Cardiac muscle cell (in vitro differentiated cells and primary cell): ENCODE data around the gene NSG2. TPM values are rescaled to one million over a fixed set of nuclear protein-coding genes. Genes with fewer than 3 reads are reported as not detected.

Experiments
- DNase-seq, 2 donors: peaks; one replicate each; pipeline versions ENCODE4 v3.0.0 to v3.0.0-alpha.2; 2010 to 2017; ENCODE audit warnings: low read depth in 1 of 2, low spot score in 1 of 2
- H3K27ac ChIP-seq: fragments of 200-600 bp; sonication (generic); 2 replicates; pipeline ENCODE4 v1.5.1; 2016
- H3K27me3 ChIP-seq: fragments of 200-600 bp; sonication (generic); 2 replicates; pipeline ENCODE4 v1.6.0; 2016; ENCODE audit warnings: control low read depth
- H3K36me3 ChIP-seq: fragments of 200-600 bp; sonication (generic); 2 replicates; pipeline ENCODE4 v1.5.1; 2016; ENCODE audit warnings: control low read depth
- H3K4me1 ChIP-seq: fragments of 200-600 bp; sonication (generic); 2 replicates; pipeline ENCODE4 v1.8.1; 2017; ENCODE audit warnings: low read depth, mild to moderate bottlenecking, mixed run types
- H3K4me3 ChIP-seq: fragments of 200-600 bp; sonication (generic); 2 replicates; pipeline ENCODE4 v1.5.1; 2016; ENCODE audit warnings: mild to moderate bottlenecking
- H3K9me3 ChIP-seq: fragments of 200-600 bp; sonication (generic); 2 replicates; pipeline ENCODE4 v1.5.1; 2017; ENCODE audit warnings: low read depth, mild to moderate bottlenecking, control low read depth
- polyA plus RNA-seq: library from polyadenylated mRNA; unstranded; fragments of >200 nt; fragmentation: Nextera tagmentation; extraction: Ambion mirVana; gene quantifications from 2 replicates; pipeline ENCODE4 v1.2.1, GENCODE V29; 2016
- total RNA-seq: library from RNA; depleted of rRNA; stranded (reverse); fragments of >200 nt; gene quantifications from 2 replicates; pipeline ENCODE4 v1.2.3, GENCODE V29; 2016
- TF ChIP-seq, protein P1 (sequence below): IDR thresholded peaks from 2 replicates; pipeline ENCODE4 v1.5.1; 2012; ENCODE audit warnings: low read depth, mild to moderate bottlenecking, low read length

NSG2 gene
- total and polyA plus RNA-seq, 2 experiments from 2014 or later = 0.24 to 0.57 TPM

DNA sequence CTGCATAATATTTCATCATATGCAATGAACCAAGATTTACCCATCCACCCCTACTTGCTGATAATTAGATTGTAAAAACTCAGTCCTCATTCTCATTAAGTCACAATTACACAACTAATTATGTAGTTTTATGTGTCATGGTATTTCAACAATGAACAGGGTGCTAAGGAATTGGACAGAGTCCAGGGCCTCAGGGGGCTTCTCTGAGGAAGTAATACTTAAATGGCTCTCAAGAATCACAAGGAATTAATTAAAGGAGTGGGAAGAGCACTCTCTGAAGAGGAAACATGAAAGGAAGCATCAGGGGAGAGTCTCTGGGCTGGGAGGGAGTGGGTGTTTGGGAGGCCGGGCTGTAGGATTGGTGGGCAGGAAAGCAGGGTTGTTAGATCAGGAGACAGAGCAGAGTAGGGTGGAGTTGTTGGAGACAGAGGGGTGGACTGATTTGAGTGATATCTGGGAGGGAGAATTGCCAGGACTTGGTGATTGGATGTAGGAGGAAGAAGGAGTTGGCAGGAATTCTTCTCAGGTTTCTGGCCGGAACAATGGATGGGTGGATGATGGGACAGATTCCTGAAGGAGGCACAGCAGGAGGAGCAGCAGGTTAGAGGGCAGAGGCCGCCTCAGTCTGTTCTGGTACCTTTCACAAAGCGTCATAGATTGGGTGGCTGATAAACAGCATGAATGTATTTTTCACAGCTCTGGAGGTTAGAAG, 23.0 kb upstream of the NSG2 start:
- DNase-seq = no peak
- no peaks in the 10 kb centered on the region for H3K9me3 ChIP-seq
- H3K4me3 ChIP-seq = no peak overlapping the region
- no peaks in the 10 kb centered on the region for H3K4me1 ChIP-seq
- H3K27ac ChIP-seq = no peak overlapping the region
- H3K36me3 ChIP-seq = no peaks in the 10 kb centered on the region
- TF ChIP-seq, protein P1, sequence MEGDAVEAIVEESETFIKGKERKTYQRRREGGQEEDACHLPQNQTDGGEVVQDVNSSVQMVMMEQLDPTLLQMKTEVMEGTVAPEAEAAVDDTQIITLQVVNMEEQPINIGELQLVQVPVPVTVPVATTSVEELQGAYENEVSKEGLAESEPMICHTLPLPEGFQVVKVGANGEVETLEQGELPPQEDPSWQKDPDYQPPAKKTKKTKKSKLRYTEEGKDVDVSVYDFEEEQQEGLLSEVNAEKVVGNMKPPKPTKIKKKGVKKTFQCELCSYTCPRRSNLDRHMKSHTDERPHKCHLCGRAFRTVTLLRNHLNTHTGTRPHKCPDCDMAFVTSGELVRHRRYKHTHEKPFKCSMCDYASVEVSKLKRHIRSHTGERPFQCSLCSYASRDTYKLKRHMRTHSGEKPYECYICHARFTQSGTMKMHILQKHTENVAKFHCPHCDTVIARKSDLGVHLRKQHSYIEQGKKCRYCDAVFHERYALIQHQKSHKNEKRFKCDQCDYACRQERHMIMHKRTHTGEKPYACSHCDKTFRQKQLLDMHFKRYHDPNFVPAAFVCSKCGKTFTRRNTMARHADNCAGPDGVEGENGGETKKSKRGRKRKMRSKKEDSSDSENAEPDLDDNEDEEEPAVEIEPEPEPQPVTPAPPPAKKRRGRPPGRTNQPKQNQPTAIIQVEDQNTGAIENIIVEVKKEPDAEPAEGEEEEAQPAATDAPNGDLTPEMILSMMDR = no peak
- no peaks in the 10 kb centered on the region for H3K27me3 ChIP-seq

DNA sequence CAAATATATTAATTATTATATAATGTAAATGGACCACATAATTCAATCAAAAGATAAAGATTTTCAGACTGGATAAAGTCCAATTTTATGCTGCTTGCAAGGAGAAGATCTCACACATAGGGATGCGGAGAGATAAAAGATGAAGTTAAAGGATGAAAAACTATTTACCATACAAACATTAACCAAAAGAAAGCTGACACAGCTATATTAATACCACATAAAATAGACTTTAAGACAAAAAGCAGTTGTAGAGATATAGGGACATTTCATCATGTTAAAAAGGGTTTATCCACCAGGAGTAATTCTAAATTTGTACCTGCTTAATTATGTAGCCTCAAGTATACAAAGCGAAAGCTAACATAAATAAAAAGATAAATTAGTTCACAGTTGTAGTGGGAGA, 15.2 kb upstream of the NSG2 start:
- no peak for DNase-seq
- Histone ChIP-seq H3K36me3 (no peaks in the 10 kb centered on the region), H3K27me3 (no peaks in the 10 kb centered on the region), H3K27ac (no peak overlapping the region), H3K4me1 (no peaks in the 10 kb centered on the region), H3K9me3 (no peaks in the 10 kb centered on the region), H3K4me3 (no peak overlapping the region)
- TF ChIP-seq, protein P1 = no peak

DNA sequence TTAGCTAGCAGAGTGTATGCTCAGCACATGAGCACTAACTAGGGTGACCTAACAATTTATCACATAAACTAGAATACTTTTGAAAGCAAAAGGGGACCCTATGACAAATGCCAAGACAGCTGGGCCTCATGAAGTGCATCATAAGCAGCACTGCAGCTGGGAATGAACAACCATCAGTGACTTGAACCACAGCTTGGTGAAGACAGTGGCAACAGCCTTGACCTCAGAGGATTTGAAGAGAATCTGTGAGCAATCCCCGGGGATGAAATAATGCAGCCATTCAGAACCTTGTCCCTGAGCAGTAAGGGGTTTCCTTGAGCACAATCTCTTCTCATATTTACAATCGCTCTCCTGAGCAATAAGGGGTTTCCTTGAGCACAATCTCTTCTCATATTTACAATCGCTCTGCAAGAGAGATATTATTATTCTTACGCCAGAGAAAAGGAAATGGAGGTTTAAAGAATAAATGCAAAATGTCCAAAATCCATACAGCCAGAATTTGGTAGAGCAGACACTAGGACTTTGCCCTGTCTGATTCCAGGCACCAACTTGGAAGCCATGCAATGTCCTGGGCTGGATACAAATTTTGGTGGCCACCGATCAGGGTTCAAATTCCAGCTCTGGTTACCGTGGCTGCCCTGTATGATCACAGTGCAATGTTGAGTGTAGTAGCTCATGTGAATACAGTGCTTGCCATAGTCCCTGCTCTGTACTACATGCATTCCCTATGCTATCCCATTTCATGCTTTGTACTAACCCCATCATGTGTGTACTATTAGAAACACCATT, 846 bp upstream of the NSG2 start:
- Histone ChIP-seq H3K27ac (no peak overlapping the region), H3K27me3 (no peaks in the 10 kb centered on the region), H3K36me3 (no peaks in the 10 kb centered on the region), H3K9me3 (no peaks in the 10 kb centered on the region), H3K4me3 (no peak overlapping the region), H3K4me1 (no peaks in the 10 kb centered on the region)
- TF ChIP-seq, protein P1 = no peak
- DNase-seq = no peak

DNA sequence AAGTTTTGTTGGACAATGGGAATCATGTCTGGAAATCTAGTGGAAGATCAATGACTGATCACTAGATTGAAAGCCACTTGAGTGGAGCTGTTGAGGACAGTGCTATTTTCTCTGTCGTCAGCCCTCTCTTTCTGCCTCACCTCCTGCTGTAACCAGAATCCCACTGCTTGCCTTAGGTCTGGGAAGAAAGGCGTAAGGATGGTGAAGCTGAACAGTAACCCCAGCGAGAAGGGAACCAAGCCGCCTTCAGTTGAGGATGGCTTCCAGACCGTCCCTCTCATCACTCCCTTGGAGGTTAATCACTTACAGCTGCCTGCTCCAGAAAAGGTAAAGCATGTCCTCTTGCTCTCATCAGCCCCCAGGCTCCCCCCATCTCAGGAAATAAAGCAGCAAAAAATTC, 1.1 kb downstream of the NSG2 start:
- no peak for DNase-seq
- H3K27ac ChIP-seq = no peak overlapping the region
- no peak overlapping the region for H3K4me3 ChIP-seq
- TF ChIP-seq, protein P1 = no peak
- H3K9me3 ChIP-seq = no peaks in the 10 kb centered on the region
- no peaks in the 10 kb centered on the region for H3K4me1 ChIP-seq
- H3K36me3 ChIP-seq = no peaks in the 10 kb centered on the region
- H3K27me3 ChIP-seq = no peaks in the 10 kb centered on the region

DNA sequence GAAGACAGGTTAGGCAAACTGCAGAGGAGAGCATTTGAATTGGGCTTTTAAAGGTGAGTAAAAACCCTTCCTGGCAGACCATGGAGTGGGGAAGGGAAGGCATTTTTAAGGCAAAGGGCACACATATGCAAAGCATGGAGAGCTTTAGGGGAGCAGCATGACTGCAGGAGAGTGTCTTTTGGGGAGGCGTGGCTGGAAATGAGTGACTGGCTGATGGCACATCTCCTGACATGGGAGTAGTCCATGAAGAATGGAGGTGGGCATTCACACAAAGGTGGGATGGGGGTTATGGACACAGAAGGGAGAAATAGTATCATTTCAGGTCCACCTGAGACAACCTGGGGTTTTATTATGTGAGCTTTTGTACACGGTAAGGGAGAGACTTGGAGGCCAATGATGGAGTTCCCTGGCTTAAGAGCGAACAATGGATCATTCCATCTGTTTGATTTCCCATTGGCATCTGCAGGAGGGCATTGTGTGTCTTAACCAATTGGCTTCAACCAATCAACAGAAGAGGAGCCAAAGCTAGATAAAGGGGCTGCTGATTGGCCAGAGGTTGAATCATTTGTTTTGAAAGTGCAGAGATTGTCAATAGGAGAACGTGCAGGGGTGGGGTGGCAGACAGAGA, 2.1 kb downstream of the NSG2 start:
- TF ChIP-seq, protein P1 = no peak
- no peaks in the 10 kb centered on the region for H3K27me3 ChIP-seq
- H3K4me1 ChIP-seq = no peaks in the 10 kb centered on the region
- H3K9me3 ChIP-seq = no peaks in the 10 kb centered on the region
- no peaks in the 10 kb centered on the region for H3K36me3 ChIP-seq
- no peak for DNase-seq
- H3K4me3 ChIP-seq = no peak overlapping the region
- H3K27ac ChIP-seq = no peak overlapping the region
